GM18517 (cell line): Measurements from ENCODE around the gene MYOF.
"Not testable (repeated sequence)": the region's sequence is repeated elsewhere in the genome, so short reads cannot be mapped to it uniquely, and the experiment has no call there.

Source experiments
- ATAC-seq: cut with Tn5 transposase; IDR thresholded peaks from one replicate; pipeline ENCODE4 v1.9.1; 2021; ENCODE audit warnings: mild to moderate bottlenecking, moderate library complexity; ENCODE audit not compliant: unreplicated experiment

The MYOF gene

DNA sequence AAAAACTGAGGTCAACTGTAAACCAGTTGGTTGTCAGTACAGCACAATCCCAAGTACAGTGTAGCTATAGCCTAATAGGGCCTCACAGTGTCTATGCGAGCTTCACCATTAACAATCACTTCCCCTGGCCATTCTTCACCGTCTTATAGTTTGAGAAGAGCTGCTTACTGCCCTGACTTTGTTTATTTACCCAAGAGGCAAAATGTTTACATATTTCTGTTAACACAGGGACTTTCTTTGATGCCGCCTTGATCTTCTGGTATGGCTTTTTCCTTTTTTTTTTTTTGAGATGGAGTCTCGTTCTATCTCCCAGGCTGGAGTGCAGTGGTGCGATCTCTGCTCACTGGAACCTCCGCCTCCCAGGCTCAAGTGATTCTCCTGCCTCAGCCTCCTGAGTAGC, 3.3 kb downstream of the MYOF start:
- no peak for ATAC-seq

DNA sequence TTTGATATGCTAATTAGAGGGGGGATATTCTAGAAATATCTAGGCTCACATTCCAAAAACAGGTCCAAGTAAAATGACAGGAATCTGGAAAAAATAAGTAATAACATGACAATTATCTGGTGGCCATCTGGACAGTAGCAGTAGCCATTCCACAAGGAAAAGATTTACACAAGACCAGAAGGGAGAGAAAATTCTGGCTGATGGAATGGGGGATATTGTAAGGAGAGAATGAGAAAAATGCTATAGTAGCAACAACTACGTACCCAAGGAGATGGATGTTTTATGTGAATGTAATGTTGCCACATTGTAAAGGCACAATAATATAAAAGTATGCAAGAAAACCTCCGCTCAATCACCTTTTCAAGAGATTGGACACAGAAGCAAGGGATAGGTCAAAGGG, 5.4 kb downstream of the MYOF start:
- no peak for ATAC-seq

- no peak for ATAC-seq
Observed at GRCh38 chr10:93475871-93476270, 6.3 kb downstream of the MYOF start.

GRCh38 chr10:93475227-93475626, 6.9 kb downstream of the MYOF start:
- no peak for ATAC-seq

DNA sequence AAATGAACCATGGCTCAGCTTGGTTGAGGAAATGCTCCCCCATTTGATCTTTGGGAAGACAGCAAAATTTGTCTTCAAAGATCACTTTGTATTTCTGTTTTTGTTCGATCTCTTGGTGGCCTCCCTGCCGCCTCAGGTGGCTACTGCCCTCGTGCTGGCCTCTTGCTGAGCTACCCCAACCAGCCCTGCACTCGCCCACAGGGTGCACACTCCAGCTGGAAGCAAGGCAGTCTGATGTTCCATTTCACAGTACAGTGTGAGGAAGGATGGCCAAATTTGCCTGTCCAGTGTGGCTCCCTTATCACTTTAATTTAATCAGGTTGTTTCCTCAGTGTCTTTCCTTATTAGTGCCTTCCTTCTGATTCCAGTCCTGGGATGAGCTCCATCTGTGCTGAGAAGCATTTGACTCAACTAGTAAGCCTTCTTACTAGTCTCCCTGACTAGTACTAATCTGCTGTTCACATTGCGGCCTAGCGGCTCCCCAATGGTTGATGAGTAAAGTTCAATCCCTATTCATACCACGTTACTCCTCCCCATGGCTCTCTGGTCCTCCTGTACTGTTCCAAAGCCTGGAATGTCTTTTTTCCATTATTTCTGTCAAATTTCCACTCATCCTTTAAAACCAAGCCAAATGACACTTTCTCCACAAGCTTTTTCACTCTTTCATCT, 8.2 kb downstream of the MYOF start:
- no peak for ATAC-seq

GRCh38 chr10:93473161-93473560, 9.0 kb downstream of the MYOF start:
- ATAC-seq: no peak

GRCh38 chr10:93471110-93471651, 11.0 kb downstream of the MYOF start:
- ATAC-seq: no peak

DNA sequence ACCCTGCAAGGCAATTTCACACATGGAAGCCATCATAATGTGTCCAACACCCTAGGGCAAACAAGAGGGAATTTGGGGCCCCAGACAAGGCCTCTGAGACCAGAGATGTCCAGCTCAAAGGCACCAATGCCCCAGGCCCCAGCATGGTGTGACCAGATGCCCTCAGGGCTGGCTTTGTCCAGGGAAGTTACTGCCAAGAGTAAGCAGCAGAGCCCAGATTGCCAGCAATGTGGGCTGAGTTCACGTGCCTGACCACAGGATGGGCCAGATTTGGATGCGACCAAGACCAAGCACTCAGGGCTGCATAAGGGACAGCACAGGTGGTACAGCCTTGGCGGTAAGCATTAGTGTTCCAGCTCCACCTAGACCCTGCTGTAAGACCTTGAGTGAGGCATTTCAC, 12.7 kb downstream of the MYOF start:
- no peak for ATAC-seq

GRCh38 chr10:93468461-93469213, 13.5 kb downstream of the MYOF start:
- no peak for ATAC-seq

- ATAC-seq: not testable (repeated sequence)
Observed at GRCh38 chr10:93467635-93468034, 14.5 kb downstream of the MYOF start.

GRCh38 chr10:93465806-93466675, 16.1 kb downstream of the MYOF start:
- no peak for ATAC-seq

DNA sequence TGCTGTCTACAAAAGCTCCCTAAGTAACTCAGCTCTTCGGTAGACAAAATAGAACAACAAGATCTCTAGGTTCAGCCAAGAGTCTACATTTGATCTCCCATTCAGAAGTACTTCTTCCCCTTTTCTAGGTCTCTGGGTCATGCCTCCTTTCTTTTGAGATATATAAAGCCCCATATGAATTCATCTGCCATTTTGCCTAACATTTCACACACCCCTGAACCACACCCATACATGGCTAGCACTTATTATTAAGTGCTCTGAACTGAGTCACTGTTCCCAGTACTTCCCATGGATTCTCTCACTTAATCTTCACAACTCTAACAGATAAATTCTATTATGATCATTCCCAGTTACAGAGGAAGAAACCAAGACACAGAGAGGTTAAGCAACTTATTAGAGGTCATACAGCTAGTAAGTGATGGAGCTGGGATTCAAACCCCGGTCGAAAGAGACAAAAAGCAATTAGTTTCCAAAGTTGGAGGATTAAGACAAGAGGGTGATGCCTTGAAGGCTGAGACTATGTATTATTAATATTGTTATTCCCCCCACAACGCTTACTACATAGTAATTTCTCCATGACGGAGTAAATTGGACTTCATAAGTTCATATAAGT, 17.3 kb downstream of the MYOF start:
- no peak for ATAC-seq

- no peak for ATAC-seq
Observed at GRCh38 chr10:93463723-93464476, 18.2 kb downstream of the MYOF start.

DNA sequence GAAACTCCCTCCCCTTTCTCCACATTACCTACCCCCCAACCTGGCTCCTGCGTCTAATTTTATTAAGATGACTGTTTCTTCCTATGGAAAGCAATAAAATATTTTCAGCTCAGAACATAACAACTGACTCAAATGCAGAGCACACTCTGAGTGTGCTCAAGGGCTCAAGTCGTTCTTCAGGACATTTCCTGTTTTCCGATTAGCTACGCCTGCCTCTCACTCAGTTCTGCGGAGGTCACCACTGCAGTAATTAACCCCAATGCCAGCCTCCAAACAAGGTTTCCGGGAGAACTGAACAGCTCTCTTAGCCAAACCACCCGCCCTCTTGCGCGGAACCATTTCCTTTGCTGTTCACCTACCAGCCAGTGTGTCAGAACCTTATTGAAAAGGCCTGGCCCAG, 19.3 kb downstream of the MYOF start:
- ATAC-seq: no peak

GRCh38 chr10:93462371-93462770, 19.8 kb downstream of the MYOF start:
- ATAC-seq: no peak

DNA sequence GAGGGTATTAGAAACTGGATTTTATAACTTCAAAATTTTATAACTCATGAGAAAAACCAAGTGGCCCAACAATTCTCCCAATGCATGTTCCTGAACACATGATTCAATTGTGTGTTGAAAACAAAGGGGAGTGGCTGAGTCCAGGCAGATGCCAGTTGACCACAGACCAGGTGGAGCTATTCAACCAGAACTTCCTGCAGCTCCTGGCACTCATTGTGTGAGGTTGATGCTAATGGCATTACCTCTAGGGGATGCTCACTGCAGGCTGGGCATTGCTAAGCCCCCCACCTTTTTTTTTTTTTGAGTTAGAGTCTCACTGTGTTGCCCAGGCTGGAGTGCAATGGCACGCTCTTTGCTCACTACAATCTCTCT, 20.3 kb downstream of the MYOF start:
- ATAC-seq: no peak

DNA sequence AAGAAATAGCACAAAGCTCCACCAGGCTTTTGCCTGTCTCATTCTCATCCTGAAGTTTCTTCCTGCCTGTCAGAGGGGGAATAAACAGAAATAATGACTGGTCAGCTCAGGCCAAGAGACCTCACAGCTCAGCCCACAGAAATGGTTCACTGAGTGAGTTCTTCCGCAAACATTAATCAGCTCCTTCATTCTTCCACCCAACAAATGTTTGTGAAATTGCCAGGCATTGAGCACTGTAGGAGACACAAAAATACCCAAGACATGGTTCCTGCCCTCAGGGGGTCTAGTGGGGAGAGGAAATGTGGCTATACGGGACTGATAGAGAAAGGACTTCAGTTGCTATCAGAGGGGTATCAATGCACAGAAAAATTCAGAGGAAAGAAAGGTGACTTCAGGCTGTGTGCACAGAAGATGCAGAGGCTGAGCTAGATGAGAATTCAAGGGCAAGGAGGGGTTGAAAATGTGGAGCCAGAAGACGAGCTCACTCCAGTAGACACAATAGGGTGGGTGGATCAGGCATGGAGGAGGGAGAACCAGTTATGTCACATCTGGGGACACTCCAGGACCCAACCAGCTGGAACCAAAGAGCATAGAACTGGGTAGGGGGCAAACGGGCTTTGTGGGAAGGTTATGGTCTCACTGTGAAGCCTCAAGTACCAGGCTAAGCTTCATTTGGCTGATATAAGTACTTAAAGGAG, 20.9 kb downstream of the MYOF start:
- no peak for ATAC-seq

DNA sequence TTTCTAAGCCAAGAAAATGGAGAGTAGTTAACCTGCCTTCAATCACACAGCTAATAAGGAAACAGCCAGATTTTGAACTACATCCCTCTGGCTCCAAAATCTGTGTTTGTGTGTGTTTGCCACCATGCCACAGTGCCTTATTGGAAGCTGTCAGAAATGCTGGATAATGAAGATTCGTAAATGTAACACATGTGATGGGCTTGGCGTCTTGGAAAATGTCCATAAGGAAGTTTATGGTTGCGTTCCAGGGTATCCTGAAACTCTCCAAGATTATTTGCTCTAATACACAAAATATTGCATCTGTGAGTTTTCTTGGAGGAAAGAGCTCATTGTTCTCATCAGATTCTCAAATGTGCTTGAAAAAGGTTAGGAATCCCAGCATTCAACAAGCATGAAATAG, 22.7 kb downstream of the MYOF start:
- no peak for ATAC-seq

GRCh38 chr10:93458821-93459257, 23.3 kb downstream of the MYOF start:
- ATAC-seq: no peak

DNA sequence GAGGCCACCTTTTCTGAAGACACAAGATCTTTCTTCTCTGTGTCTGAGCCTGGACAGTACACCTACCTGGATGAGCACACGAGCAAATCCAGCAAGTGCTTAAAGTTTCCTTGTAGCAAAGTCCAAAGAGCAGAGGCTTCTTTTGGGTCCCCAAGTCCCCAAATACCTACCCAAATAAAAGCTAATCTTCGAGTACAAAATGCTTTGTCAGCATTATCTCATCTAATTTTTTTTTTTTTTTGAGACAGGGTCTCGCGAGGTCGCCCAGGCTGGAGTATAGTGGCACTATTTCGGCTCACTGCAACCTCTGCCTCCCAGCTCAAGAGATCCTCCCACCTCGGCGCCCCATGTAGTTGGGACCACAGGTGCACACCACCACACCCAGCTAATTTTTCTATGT, 24.6 kb downstream of the MYOF start:
- no peak for ATAC-seq
